Neuronal stem cell (in vitro differentiated cells): Measurements from ENCODE around the gene SARS2.

Source experiments
- DNase-seq: peaks from one replicate; pipeline ENCODE4 v3.0.0-alpha.2; 2013; ENCODE audit warnings: low spot score
- H2AFZ ChIP-seq: one replicate; pipeline ENCODE4 v1.6.1; 2013; ENCODE audit warnings: mild to moderate bottlenecking, low read length, inconsistent platforms
- H2AK5ac ChIP-seq: 2 replicates; pipeline ENCODE4 v1.6.1; 2013; ENCODE audit warnings: low read depth, mild to moderate bottlenecking, inconsistent platforms, low read length, moderate library complexity, mixed read lengths
- H2BK120ac ChIP-seq: 2 replicates; pipeline ENCODE4 v1.6.1; 2013; ENCODE audit warnings: low read depth, mild to moderate bottlenecking, inconsistent platforms, low read length, moderate library complexity, mixed read lengths
- H2BK12ac ChIP-seq: one replicate; pipeline ENCODE4 v1.6.1; 2013; ENCODE audit warnings: low read length, inconsistent platforms
- H2BK15ac ChIP-seq: 2 replicates; pipeline ENCODE4 v1.6.1; 2013; ENCODE audit warnings: mild to moderate bottlenecking, low read length, inconsistent platforms, mixed read lengths
- H2BK5ac ChIP-seq: one replicate; pipeline ENCODE4 v1.6.1; 2013; ENCODE audit warnings: inconsistent platforms, mild to moderate bottlenecking, low read length, moderate library complexity
- H3K14ac ChIP-seq: one replicate; pipeline ENCODE4 v1.6.1; 2013; ENCODE audit warnings: low read length, inconsistent platforms
- H3K18ac ChIP-seq: 2 replicates; pipeline ENCODE4 v1.6.1; 2013; ENCODE audit warnings: low read length, inconsistent platforms
- H3K23ac ChIP-seq: 2 replicates; pipeline ENCODE4 v1.6.1; 2013; ENCODE audit warnings: low read depth, mild to moderate bottlenecking, mixed read lengths, low read length, inconsistent platforms; ENCODE audit not compliant: poor library complexity
- H3K27ac ChIP-seq: replicated peaks from 3 replicates; pipeline ENCODE4 v1.5.1; 2013; ENCODE audit warnings: low read length, inconsistent platforms
- H3K27me3 ChIP-seq, 3 experiments: 2 replicates each; pipeline ENCODE4 v1.6.1; 2013; ENCODE audit warnings: low read length in 3 of 3, mild to moderate bottlenecking in 2 of 3, inconsistent platforms in 1 of 3, low read depth in 1 of 3, mixed read lengths in 1 of 3, moderate library complexity in 1 of 3; ENCODE audit not compliant: control insufficient read depth in 3 of 3, insufficient read depth in 3 of 3
- H3K36me3 ChIP-seq, 2 donors: replicated peaks in 1 of 2; 2 replicates each; pipeline ENCODE4 v1.6.1; 2013; ENCODE audit warnings: low read length in 2 of 2; ENCODE audit not compliant: control insufficient read depth in 2 of 2, insufficient read depth in 2 of 2
- H3K4ac ChIP-seq: 2 replicates; pipeline ENCODE4 v1.6.1; 2013; ENCODE audit warnings: inconsistent platforms, mild to moderate bottlenecking, low read length, moderate library complexity
- H3K4me1 ChIP-seq, 2 donors: 1 replicate in 1 of 2; 2 replicates in 1 of 2; pipeline ENCODE4 v1.6.1; 2013; ENCODE audit warnings: low read length in 2 of 2, low read depth in 1 of 2; ENCODE audit not compliant: control insufficient read depth in 2 of 2, insufficient read depth in 1 of 2
- H3K4me2 ChIP-seq: one replicate; pipeline ENCODE4 v1.6.1; 2013; ENCODE audit warnings: mild to moderate bottlenecking, low read length, inconsistent platforms; ENCODE audit not compliant: insufficient read depth, poor library complexity, severe bottlenecking
- H3K4me3 ChIP-seq, 2 donors: 2 replicates each; pipeline ENCODE4 v1.5.1; 2013; ENCODE audit warnings: low read length in 2 of 2, mild to moderate bottlenecking in 2 of 2, inconsistent platforms in 1 of 2, moderate library complexity in 1 of 2
- H3K79me1 ChIP-seq: one replicate; pipeline ENCODE4 v1.6.1; 2013; ENCODE audit warnings: low read depth, mild to moderate bottlenecking, inconsistent platforms, low read length, moderate library complexity
- H3K9ac ChIP-seq: one replicate; pipeline ENCODE4 v1.6.1; 2013; ENCODE audit warnings: mild to moderate bottlenecking, low read depth, low read length, inconsistent platforms; ENCODE audit not compliant: poor library complexity
- H3K9me3 ChIP-seq, 2 donors: replicated peaks in 1 of 2; 2 replicates each; pipeline versions ENCODE3 to v1.6.1; 2013; ENCODE audit warnings: low read length in 2 of 2, mild to moderate bottlenecking in 2 of 2, inconsistent platforms in 1 of 2, low read depth in 1 of 2, mixed read lengths in 1 of 2, moderate library complexity in 1 of 2; ENCODE audit not compliant: control insufficient read depth in 2 of 2, insufficient read depth in 1 of 2
- H4K8ac ChIP-seq: one replicate; pipeline ENCODE4 v1.6.1; 2013; ENCODE audit warnings: low read depth, mild to moderate bottlenecking, inconsistent platforms, low read length, moderate library complexity
- H4K91ac ChIP-seq: one replicate; pipeline ENCODE4 v1.6.1; 2013; ENCODE audit warnings: low read length, low read depth, mild to moderate bottlenecking, inconsistent platforms; ENCODE audit not compliant: poor library complexity
- WGBS, 2 donors: extraction: QIAGEN DNeasy Blood & Tissue Kit; methylation state at CpG; one replicate each; pipeline ENCODE4 v1.1.7; 2013; ENCODE audit warnings: missing lambda C conversion rate in 2 of 2, mixed read lengths in 1 of 2; ENCODE audit not compliant: insufficient read length in 2 of 2, insufficient replicate concordance in 1 of 2; ENCODE audit errors: extremely low coverage in 2 of 2; 5-methylcytosine and 5-hydroxymethylcytosine counted together

SARS2 gene

GRCh38 chr19:38933544-38933943, 3.0 kb upstream of the SARS2 start:
- no peaks in the 10 kb centered on the region for H3K27me3 ChIP-seq
- H3K79me1 ChIP-seq, result peaks cover 7% of the 10 kb centered on the region
- no CpG with 5 or more reads among the region's 4 CpGs for WGBS, 2 donors
- H3K36me3 ChIP-seq, result peaks cover 10 to 33% of the 10 kb centered on the region in 2 donors
- peaks cover 8 to 9% of the 10 kb centered on the region in 2 donors for H3K9me3 ChIP-seq
- no peak overlapping the region for H2BK5ac ChIP-seq
- H3K4me3 ChIP-seq, result no peak overlapping the region
- no peak overlapping the region for H3K4ac ChIP-seq
- no peak overlapping the region for H2AFZ ChIP-seq
- no peak overlapping the region for H3K4me2 ChIP-seq
- DNase-seq, result no peak
- H4K8ac ChIP-seq, result no peak overlapping the region
- no peak overlapping the region for H2BK12ac ChIP-seq
- H3K4me1 ChIP-seq, result peaks cover 2 to 6% of the 10 kb centered on the region in 2 donors
- no peak overlapping the region for H2BK120ac ChIP-seq
- no peak overlapping the region for H3K14ac ChIP-seq
- H3K18ac ChIP-seq, result no peak overlapping the region
- no peak overlapping the region for H3K23ac ChIP-seq
- H2BK15ac ChIP-seq, result no peak overlapping the region
- no peak overlapping the region for H3K27ac ChIP-seq
- no peak overlapping the region for H3K9ac ChIP-seq
- no peak overlapping the region for H2AK5ac ChIP-seq
- no peak overlapping the region for H4K91ac ChIP-seq

GRCh38 chr19:38932425-38933179, 2.0 kb upstream of the SARS2 start:
- Histone ChIP-seq H3K4me2 (no peak overlapping the region), H3K36me3 (peaks cover 10 to 39% of the 10 kb centered on the region in 2 donors), H3K4me1 (peaks cover 2 to 6% of the 10 kb centered on the region in 2 donors), H3K9me3 (peaks cover 8 to 9% of the 10 kb centered on the region in 2 donors), H2BK12ac (no peak overlapping the region), H2BK5ac (no peak overlapping the region), H3K9ac (peak overlapping the region; percentile 3), H3K27ac (no peak overlapping the region), H2BK15ac (no peak overlapping the region), H3K14ac (no peak overlapping the region), H2AK5ac (peak overlapping the region; percentile 58), H2BK120ac (no peak overlapping the region), H3K79me1 (peaks cover 7% of the 10 kb centered on the region), H3K4ac (no peak overlapping the region), H3K18ac (peak overlapping the region; percentile 35), H2AFZ (no peak overlapping the region), H4K91ac (no peak overlapping the region), H4K8ac (no peak overlapping the region), H3K23ac (peak overlapping the region; percentile 20), H3K4me3 (peak overlapping the region in 1 of 2 donors; percentile 23), H3K27me3 (no peaks in the 10 kb centered on the region)
- WGBS, 2 donors, result no CpG with 5 or more reads among the region's 29 CpGs
- DNase-seq, result no peak

GRCh38 chr19:38931521-38931793, 894 bp upstream of the SARS2 start:
- no peak overlapping the region for H4K8ac ChIP-seq
- no peak overlapping the region for H3K9ac ChIP-seq
- no peak overlapping the region for H3K14ac ChIP-seq
- H3K23ac ChIP-seq, result no peak overlapping the region
- H3K79me1 ChIP-seq, result peaks cover 7% of the 10 kb centered on the region
- peaks cover 8 to 9% of the 10 kb centered on the region in 2 donors for H3K9me3 ChIP-seq
- H3K4me3 ChIP-seq, result peak overlapping the region; percentile 81 to 88
- H3K36me3 ChIP-seq, result peaks cover 10 to 41% of the 10 kb centered on the region in 2 donors
- DNase-seq, result no peak
- no peak overlapping the region for H3K18ac ChIP-seq
- no peak overlapping the region for H2AFZ ChIP-seq
- no peak overlapping the region for H3K27ac ChIP-seq
- no CpG with 5 or more reads among the region's 8 CpGs for WGBS, 2 donors
- peaks cover 2 to 6% of the 10 kb centered on the region in 2 donors for H3K4me1 ChIP-seq
- H2BK12ac ChIP-seq, result no peak overlapping the region
- H3K4me2 ChIP-seq, result peak overlapping the region; percentile 74
- H2BK120ac ChIP-seq, result no peak overlapping the region
- no peak overlapping the region for H2BK15ac ChIP-seq
- H2BK5ac ChIP-seq, result no peak overlapping the region
- H3K27me3 ChIP-seq, result no peaks in the 10 kb centered on the region
- H4K91ac ChIP-seq, result no peak overlapping the region
- no peak overlapping the region for H2AK5ac ChIP-seq
- H3K4ac ChIP-seq, result no peak overlapping the region

- peak within 1 kb of the TSS; percentile 95 for H2AFZ ChIP-seq
- peak within 1 kb of the TSS; percentile 86 for H3K23ac ChIP-seq
- peak within 1 kb of the TSS; percentile 83 for H3K4me2 ChIP-seq
- H3K27ac ChIP-seq, result peak within 1 kb of the TSS; percentile 76
- peaks cover 7% of the 10 kb centered on the region for H3K79me1 ChIP-seq
- H2BK5ac ChIP-seq, result no peak within 1 kb of the TSS
- peak within 1 kb of the TSS; percentile 12 for H3K14ac ChIP-seq
- peak within 1 kb of the TSS; percentile 8 for H2AK5ac ChIP-seq
- no peak within 1 kb of the TSS for H2BK15ac ChIP-seq
- H4K91ac ChIP-seq, result no peak within 1 kb of the TSS
- H4K8ac ChIP-seq, result no peak within 1 kb of the TSS
- no peaks in the 10 kb centered on the region for H3K27me3 ChIP-seq
- peak within 1 kb of the TSS; percentile 92 for H3K18ac ChIP-seq
- peak; percentile 99 for DNase-seq
- H3K36me3 ChIP-seq, result peaks cover 13 to 45% of the 10 kb centered on the region in 2 donors
- no peak within 1 kb of the TSS for H2BK120ac ChIP-seq
- H3K4me1 ChIP-seq, result peaks cover 2 to 6% of the 10 kb centered on the region in 2 donors
- peak within 1 kb of the TSS; percentile 81 to 90 for H3K4me3 ChIP-seq
- H3K9ac ChIP-seq, result peak within 1 kb of the TSS; percentile 95
- H3K4ac ChIP-seq, result no peak within 1 kb of the TSS
- H3K9me3 ChIP-seq, result peaks cover 8 to 9% of the 10 kb centered on the region in 2 donors
- WGBS, 2 donors, result no CpG with 5 or more reads among the region's 40 CpGs
- H2BK12ac ChIP-seq, result no peak within 1 kb of the TSS
These were observed 385 bp upstream of the SARS2 start, which contains the start of gene MRPS12 for GRCh38 chr19:38930776-38931520. TSS of gene MRPS12 (plus strand) at chr19:38930944. CDS start at chr19:38931295, 351 bp downstream.
